HG03103 (cell line): ENCODE data around the gene USP16.
"Not testable (repeated sequence)": the region's sequence is repeated elsewhere in the genome, so short reads cannot be mapped to it uniquely, and the experiment has no call there.

Experiments
- ATAC-seq: cut with Tn5 transposase; IDR thresholded peaks from one replicate; pipeline ENCODE4 v1.9.1; 2021; ENCODE audit warnings: low read depth; ENCODE audit not compliant: unreplicated experiment

USP16 gene

DNA sequence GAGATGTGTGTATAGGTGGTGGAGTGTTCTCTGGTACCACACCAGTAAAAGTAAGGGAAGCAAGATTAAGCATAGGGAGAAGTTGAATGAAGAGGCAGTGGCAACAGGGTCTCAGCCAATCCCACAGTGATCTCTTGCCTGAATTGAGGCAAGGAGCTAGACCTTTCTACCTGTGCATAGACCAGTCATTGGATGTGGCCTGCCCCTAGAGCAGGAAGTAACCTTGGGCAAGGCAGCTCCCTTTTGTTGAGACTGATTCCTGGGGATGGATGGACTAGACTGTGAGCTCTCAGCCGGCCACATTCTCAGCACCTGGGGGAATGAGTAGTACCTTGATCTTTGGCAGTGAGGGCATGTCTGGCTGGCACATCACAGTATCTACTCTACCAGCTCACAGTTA lies 6.4 kb downstream of the USP16 start:
- no peak for ATAC-seq

GRCh38 chr21:29033301-29033700 lies 8.8 kb downstream of the USP16 start:
- ATAC-seq: no peak

DNA sequence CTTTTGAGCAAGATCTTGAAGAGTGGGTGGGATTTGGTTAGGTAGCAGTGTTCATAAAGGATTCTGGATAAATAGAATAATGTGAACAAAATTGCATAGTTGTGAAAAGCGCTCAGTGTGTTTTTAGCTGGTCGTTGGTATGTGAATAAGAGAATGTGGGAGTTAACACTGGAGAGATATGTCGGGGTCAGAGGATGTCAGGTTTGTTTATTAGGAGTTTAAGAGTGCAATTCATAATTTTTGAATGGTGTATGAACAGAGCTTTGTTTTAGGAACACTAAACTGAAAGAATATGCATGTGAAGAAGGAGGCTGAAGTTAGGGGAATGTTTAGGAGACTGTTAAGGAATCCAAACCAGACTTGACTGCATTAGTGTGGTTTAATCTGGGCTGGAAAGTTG lies 9.4 kb downstream of the USP16 start:
- ATAC-seq: no peak

- no peak for ATAC-seq
Measured at GRCh38 chr21:29034678-29035077, 10.2 kb downstream of the USP16 start.

DNA sequence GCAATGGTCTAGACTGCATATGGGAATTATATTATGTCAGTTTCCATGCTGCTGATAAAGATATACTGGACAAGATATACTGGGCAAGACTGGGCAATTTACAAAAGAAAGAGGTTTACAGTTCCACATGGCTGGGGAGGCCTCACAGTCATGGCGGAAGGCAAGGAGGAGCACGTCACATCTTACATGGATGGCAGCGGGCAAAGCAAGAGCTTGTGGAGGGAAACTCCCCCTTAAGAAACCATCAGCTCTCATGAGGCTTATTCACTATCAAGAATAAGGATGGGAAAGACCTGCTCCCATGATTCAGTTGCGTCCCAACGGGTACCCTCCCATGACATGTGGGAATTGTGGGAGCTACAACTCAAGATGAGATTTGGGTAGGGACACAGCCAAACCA lies 27.8 kb downstream of the USP16 start:
- ATAC-seq: no peak

DNA sequence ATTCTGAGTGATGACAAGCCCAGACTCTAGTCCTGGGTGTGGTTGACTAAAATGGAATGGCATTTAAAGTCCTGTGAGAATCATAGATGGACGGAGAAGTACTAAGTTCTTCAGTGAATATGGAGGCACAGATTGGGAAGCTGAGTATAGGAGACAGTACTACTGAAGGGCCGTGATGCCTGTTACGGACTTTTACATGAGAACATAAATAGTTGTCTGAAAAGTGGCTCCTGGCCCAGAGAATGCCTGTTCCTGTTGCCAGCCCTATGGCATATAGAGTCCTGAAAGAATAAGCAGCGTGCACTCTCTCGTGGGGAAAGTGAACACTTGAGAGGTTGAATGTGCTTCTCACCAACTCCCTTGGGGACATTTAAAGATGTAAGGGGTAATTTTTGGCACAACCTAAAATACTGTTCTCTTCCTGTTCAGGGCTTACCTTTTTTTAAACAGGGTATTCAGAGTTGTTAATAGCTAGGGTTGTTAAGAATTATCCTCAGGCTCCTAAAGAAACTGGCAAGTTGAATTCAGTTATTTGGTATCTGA lies 28.6 kb downstream of the USP16 start:
- ATAC-seq: no peak

GRCh38 chr21:29053656-29054055 lies 29.2 kb downstream of the USP16 start:
- ATAC-seq: no peak

DNA sequence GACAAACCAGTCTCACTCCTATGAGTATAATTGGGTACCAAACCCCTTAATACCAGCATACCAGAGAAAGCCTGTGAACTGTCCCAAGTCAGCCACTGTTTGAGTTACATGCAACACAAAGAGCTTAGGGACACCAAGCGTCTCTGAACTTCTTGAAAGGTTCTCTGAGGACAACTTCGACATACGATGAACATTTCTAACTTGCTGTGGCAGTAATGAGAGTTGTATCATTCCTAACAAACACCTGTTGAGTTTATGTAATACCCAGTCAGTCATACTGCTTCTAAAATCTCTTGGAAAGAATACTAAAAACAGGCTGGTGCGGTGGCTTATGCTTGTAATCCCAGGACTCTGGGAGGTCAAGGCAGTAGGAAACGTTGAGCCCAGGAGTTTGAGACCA lies 30.6 kb downstream of the USP16 start:
- no peak for ATAC-seq

DNA sequence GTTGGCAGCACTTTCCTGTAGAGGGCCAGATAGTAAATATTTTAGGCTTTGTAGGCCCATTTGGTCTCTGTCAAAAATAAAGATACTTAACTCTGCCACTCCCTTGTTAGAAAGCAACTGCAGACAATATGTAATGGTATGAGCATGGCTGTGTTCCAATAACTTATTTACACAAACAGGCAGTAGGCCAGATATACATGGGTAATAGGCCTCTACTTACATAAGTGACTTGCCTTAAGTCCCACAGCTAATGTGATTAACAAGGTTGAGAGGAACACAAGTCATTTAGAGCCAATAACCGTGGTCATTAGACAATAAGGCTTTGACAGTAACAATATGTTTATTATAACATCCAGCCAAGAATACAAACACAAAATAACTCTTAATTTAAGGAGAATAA lies 31.5 kb downstream of the USP16 start:
- no peak for ATAC-seq

DNA sequence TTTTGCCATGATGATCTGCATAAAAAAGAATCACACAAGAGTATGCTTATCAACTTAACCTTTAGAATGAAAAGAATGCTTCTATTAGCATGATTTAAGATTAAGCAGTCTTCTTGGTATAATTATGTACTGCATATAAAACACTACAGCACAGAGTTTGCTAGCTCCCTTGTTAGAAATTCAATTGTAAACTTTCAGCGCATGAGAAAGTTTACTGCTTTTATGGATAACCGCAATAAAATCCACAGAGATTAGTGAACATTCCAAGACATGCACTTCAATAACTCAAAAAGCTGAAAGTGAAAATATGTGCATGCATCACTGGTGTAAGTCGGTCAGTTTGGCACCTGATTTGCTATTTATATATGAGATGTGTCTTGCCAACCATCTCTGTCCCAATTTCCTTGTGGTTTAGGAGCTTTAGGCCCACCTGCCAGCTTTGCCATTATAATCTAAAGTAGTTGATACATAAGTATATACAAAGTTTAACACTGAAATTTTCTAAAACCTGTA lies 32.1 kb downstream of the USP16 start:
- no peak for ATAC-seq

GRCh38 chr21:29064850-29065481 lies 40.5 kb downstream of the USP16 start:
- ATAC-seq: peak; percentile 98

DNA sequence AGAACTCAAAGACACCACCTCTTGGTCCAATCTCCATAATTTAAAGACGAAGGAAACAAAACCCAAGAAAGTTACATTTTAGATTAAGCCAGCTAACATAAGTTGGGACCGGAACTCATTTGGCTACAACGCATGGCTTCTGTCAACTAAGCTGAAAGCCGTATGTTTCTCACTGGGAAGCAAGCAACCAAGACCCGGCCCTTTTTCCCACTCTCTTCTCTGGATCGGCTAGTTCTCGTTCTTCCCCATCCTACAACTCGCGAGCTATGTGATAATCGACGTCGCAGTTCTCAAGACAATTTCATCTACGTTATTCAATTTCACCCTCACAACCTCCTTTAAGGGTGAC lies 48.4 kb downstream of the USP16 start:
- ATAC-seq: no peak

DNA sequence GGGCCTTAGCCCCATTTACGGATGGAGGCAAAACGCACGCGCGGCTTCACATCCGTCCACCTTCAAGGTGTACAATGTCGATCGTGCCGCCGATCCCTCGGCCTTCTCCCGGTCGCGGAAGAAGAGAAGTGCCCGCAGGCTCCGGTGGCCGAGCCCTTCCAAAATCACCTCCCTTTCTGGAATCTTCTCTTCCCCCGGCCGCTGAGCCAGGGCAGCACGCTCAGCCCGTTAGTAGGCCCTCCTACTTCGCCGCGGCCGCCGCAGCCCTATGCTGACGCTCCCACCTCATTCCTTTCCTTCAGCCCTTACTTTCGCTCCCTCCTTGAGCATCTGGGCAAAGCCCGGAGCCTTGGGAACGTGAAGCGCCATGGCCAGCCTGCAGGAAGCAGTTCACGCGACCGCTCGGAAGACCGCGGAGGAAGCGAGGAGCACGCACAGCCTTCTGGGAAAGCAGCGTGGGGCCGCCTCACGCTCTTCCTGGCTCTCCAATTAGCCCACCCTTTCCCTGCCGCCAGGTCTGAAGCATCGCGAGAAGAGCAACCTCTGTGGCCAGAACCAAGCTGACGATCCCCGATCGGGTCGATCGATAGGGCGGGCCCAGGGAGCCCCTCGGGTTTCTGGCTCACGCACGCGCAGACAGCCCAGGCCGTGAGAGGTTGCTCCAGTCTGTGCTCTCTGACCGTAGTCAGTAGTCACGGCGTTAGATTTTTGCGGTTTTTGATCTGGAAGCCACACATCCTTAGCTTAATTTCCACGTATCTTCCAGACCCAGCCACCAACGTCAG lies 48.9 kb downstream of the USP16 start, which contains the start of gene CCT8:
CCT8 (minus strand) TSS at position 427 of the 785 bp plus-strand sequence; CDS start at position 369, 58 bp downstream.
- peak; percentile 91 for ATAC-seq

DNA sequence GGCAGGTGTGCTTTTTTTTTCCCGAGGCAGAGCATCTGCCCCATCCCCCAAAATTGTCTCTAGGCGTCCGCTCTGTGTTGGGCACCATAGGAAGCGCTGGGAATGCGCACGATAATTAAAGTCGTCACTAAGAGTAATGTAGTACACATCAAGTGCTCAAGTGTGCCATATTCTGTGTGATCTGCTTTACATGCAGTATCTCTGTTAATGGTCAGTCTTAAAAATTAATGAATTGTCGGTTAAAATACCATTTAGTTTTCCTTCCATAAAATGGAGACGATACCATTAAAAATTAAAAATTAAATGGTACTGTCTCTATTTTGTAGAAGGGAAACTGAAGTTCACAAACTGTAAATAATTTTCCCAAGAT lies 49.5 kb downstream of the USP16 start:
- peak; percentile 13 for ATAC-seq

DNA sequence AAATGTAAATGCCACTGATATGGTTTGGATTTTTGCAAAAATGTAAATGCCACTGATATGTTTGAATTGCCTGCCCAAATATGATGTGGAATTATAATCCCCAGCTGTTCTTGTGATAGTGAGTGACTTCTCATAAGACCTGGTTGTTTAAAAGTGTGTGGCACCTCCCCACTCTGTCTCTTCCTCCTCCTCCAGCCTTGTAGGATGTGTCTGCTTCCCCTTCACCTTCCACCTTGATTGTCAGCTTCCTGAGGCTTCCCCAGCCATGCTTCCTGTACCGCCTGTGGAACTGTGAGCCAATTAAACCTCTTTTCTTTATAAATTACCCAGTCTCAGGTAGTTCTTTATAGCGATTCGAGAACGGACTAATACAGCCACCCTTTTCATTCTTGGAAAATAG lies 50.3 kb downstream of the USP16 start:
- no peak for ATAC-seq

- ATAC-seq: no peak
Measured at GRCh38 chr21:29075706-29076466, 51.4 kb downstream of the USP16 start.

DNA sequence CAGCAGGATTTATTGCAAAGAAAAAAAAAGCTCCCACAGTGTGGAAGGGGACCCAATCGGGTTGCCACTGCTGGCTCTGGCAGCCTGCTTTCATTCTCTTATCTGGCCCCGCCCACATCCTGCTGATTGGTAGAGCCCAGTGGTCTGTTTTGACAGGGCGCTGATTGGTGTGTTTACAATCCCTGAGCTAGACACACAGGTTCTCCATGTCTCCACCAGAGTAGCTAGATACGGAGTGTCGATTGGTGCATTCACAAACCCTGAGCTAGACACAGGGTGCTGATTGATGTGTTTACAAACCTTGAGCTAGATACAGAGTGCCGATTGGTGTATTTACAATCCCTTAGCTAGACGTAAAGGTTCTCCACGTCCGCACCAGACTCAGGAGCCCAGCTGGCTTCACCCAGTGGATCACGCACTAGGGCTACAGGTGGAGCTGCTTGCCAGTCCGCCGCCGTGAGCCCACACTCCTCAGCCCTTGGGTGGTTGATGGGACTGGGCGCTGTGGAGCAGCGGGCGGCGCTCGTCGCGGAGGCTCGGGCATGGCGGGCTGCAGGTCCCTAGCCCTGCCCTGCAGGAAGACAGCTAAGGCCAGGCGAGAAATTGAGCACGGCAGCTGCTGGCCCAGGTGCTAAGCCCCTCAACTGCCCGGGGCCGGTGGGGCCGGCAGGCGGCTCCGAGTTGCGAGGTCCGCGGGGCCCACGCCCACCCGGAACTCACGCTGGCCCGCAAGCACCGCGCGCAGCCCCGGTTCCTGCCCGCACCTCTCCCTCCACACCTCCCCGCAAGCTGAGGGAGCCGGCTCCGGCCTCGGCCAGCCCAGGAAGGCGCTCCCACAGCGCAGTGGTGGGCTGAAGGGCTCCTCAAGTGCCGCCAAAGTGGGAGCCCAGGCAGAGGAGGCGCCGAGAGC lies 52.5 kb downstream of the USP16 start:
- ATAC-seq: not testable (repeated sequence)

DNA sequence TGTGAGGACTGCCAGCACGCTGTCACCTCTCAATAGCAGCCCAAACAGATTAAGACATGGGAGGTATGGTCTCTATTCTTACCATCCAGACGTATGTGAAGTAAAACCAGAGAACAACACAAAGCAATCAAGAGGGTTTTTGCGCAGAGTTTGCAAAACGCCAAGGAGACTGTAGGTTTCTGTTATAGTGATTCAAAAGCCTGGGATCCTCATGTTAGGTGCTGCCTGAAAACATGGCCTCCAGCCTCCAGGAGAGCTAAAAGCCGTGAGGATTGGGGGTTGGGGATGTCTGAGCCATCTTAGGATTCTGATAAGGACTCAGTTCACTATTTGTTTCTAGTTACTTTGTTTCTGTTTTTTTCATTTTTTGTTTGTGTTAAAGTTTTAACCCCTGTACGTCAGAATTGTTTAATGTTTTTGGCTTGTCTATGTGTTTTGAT lies 53.2 kb downstream of the USP16 start:
- no peak for ATAC-seq

DNA sequence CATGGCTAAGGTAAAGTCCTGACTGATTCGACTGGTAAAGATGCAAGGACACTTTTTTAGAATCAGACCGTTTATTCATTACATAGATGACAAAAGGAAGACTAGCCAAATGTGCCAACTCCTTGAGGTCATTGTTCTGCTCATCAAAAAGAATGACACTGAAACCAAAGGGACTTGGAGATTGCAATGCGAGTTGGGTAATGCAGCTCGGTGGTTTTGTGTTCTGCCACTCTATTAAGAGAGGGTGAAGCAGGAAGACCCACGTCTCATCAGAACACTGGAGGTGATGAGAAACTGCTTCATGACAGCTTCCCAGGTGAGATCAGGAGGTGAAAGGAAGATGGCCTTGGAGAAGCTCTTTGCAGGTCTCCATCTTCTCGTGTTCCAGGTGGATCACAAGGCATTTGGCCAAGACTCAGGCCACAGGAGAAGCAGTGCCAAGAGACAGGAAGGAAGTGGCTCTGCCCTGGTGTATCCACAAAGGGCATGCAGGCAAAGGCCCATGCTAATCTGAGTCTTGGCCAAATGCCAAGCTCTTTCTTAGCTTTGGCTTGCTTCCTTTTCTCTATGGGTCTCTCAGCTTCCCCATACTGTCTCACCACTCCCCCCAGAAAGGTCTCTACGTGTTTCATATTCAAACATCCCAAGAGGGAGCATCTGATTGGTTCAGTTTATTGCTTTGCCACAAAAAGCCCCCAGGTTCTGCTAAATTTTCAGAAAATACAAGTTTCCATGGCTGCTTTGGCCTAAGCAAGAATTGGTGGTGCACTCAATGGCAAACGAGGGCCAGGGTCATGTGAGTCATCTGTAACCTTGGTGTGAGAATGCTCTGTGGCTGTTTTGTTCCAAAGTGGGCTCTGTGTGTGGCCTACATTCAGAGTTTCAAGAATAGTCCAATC lies 54.6 kb downstream of the USP16 start:
- peak; percentile 49 for ATAC-seq
